Urothelium cell line (cell line): ENCODE measurements around the gene FRMD3.

ENCODE experiments used
- DNase-seq: peaks from one replicate; pipeline ENCODE4 v3.0.0; 2011; ENCODE audit warnings: low spot score, mixed read lengths
- FAIRE-seq: peaks from 2 replicates; lab custom pipeline; 2011; peaks lifted over from hg19 to GRCh38; lab: Jason Lieb, UNC

FRMD3 gene

GRCh38 chr9:83294816-83295215 is 243.4 kb downstream of the FRMD3 start:
- FAIRE-seq (no peak), DNase-seq (no peak)

GRCh38 chr9:83291196-83291595 is 247.0 kb downstream of the FRMD3 start:
- DNase-seq (no peak), FAIRE-seq (no peak)

- FAIRE-seq = no peak
These were observed 247.5 kb downstream of the FRMD3 start for GRCh38 chr9:83290692-83291091.

GRCh38 chr9:83287021-83287420 is 251.2 kb downstream of the FRMD3 start:
- FAIRE-seq (no peak), DNase-seq (no peak)

More at GRCh38 chr9:83290692-83291091, 247.5 kb downstream of the FRMD3 start:
- no peak for DNase-seq

- FAIRE-seq (no peak), DNase-seq (no peak)
These were observed 252.6 kb downstream of the FRMD3 start for GRCh38 chr9:83285445-83286225.

GRCh38 chr9:83284746-83285145 is 253.5 kb downstream of the FRMD3 start:
- DNase-seq (no peak), FAIRE-seq (no peak)

GRCh38 chr9:83283528-83283927 is 254.7 kb downstream of the FRMD3 start:
- DNase-seq (no peak), FAIRE-seq (no peak)

- DNase-seq = peak; percentile 42
- no peak for FAIRE-seq
These were observed 256.6 kb downstream of the FRMD3 start for GRCh38 chr9:83281306-83282255.

- DNase-seq (no peak), FAIRE-seq (no peak)
These were observed 257.4 kb downstream of the FRMD3 start for GRCh38 chr9:83280790-83281189.

- no peak for FAIRE-seq
- DNase-seq = peak; percentile 20
These were observed 257.9 kb downstream of the FRMD3 start for GRCh38 chr9:83280268-83280667.

GRCh38 chr9:83274787-83275186 is 263.4 kb downstream of the FRMD3 start:
- no peak for DNase-seq
- FAIRE-seq = no peak

- FAIRE-seq (no peak), DNase-seq (no peak)
These were observed 266.5 kb downstream of the FRMD3 start for GRCh38 chr9:83271665-83272071.

- DNase-seq = no peak
- FAIRE-seq = no peak
These were observed 268.1 kb downstream of the FRMD3 start for GRCh38 chr9:83270116-83270515.

- FAIRE-seq = no peak
These were observed 270.5 kb downstream of the FRMD3 start for GRCh38 chr9:83267741-83268140.

GRCh38 chr9:83266666-83267496 is 271.3 kb downstream of the FRMD3 start:
- DNase-seq = peak; percentile 30
- FAIRE-seq = peak; percentile 27

More at GRCh38 chr9:83267741-83268140, 270.5 kb downstream of the FRMD3 start:
- no peak for DNase-seq

- DNase-seq = no peak
- no peak for FAIRE-seq
These were observed 271.9 kb downstream of the FRMD3 start for GRCh38 chr9:83266331-83266665.

GRCh38 chr9:83264315-83264714 is 273.9 kb downstream of the FRMD3 start:
- FAIRE-seq = no peak

GRCh38 chr9:83259558-83259957 is 278.6 kb downstream of the FRMD3 start:
- no peak for DNase-seq
- FAIRE-seq = no peak

More at GRCh38 chr9:83264315-83264714, 273.9 kb downstream of the FRMD3 start:
- DNase-seq = no peak

- no peak for FAIRE-seq
- DNase-seq = no peak
These were observed 280.0 kb downstream of the FRMD3 start for GRCh38 chr9:83257937-83258891.

- DNase-seq = no peak
- no peak for FAIRE-seq
These were observed 290.5 kb downstream of the FRMD3 start for GRCh38 chr9:83247732-83248131.
